Measurements from ENCODE around the gene PDHX. TPM values are rescaled to one million over a fixed set of nuclear protein-coding genes. Genes with fewer than 3 reads are reported as not detected.

The PDHX gene
- total RNA-seq, 1 experiment from 2014 or later, result 85.4 TPM

GRCh38 chr11:34897171-34897870 lies 19.1 kb upstream of the PDHX start:
- Mint-ChIP-seq H3K36me3 (ENCODE audit: insufficient read depth, unreplicated experiment) (peaks cover 8% of the 10 kb centered on the region), H3K9me3 (ENCODE audit: unreplicated experiment) (peaks cover 42% of the 10 kb centered on the region), H3K4me1 (ENCODE audit: low read depth, unreplicated experiment) (no peaks in the 10 kb centered on the region), H3K27ac (ENCODE audit: unreplicated experiment) (no peak overlapping the region), H3K4me3 (ENCODE audit: unreplicated experiment) (no peak overlapping the region), H3K27me3 (ENCODE audit: insufficient read depth, unreplicated experiment) (no peaks in the 10 kb centered on the region)
- ChIA-PET CTCF (no interaction called here), POLR2A (no interaction called here)
- H3K4me3 ChIP-seq (ENCODE audit: low read depth, low read length), result no peak overlapping the region
- DNase-seq, result no peak
- BruUV-seq (replicated peaks), result no TSS peak
- no peaks in the 10 kb centered on the region for H3K27me3 ChIP-seq (replicated peaks; ENCODE audit: control insufficient read depth, insufficient read depth, low read length)
- peaks cover 32% of the 10 kb centered on the region for H3K9me3 ChIP-seq
- H3K36me3 ChIP-seq (ENCODE audit: control insufficient read depth, insufficient read depth, low read length), result 0 out of 2 replicates have a peak, but pooled peaks cover 1% of the 10 kb centered on the region
- TF ChIP-seq CTCF (IDR thresholded peaks at IDR 0.05; ENCODE audit: insufficient read depth in 1 of 2, low read depth in 1 of 2, low read length in 1 of 2, severe bottlenecking in 1 of 2, unreplicated experiment in 1 of 2), result no peak
- H3K4me1 ChIP-seq, result no peaks in the 10 kb centered on the region
- intact Hi-C loops (cut with micrococcal nuclease; ENCODE audit: unreplicated experiment), result no loop called here

- H3K36me3 ChIP-seq (ENCODE audit: control insufficient read depth, insufficient read depth, low read length), result 0 out of 2 replicates have a peak, but pooled peaks cover 1% of the 10 kb centered on the region
- H3K4me3 Mint-ChIP-seq (ENCODE audit: unreplicated experiment), result no peak overlapping the region
- H3K27ac Mint-ChIP-seq (ENCODE audit: unreplicated experiment), result no peak overlapping the region
- ChIA-PET CTCF (interaction anchor here (0.7 kb wide), 1 partner anchor 23 kb away, joined by 7 read pairs; no protein-coding TSS in a partner anchor), POLR2A (no interaction called here)
- H3K4me3 ChIP-seq (ENCODE audit: low read depth, low read length), result no peak overlapping the region
- no peaks in the 10 kb centered on the region for H3K4me1 Mint-ChIP-seq (ENCODE audit: low read depth, unreplicated experiment)
- H3K36me3 Mint-ChIP-seq (ENCODE audit: insufficient read depth, unreplicated experiment), result peaks cover 8% of the 10 kb centered on the region
- no peaks in the 10 kb centered on the region for H3K4me1 ChIP-seq
- no TSS peak for BruUV-seq (replicated peaks)
- H3K27me3 ChIP-seq (replicated peaks; ENCODE audit: control insufficient read depth, insufficient read depth, low read length), result no peaks in the 10 kb centered on the region
- peaks cover 32% of the 10 kb centered on the region for H3K9me3 ChIP-seq
- intact Hi-C loops (cut with micrococcal nuclease; ENCODE audit: unreplicated experiment), result no loop called here
- DNase-seq, result no peak
- no peaks in the 10 kb centered on the region for H3K27me3 Mint-ChIP-seq (ENCODE audit: insufficient read depth, unreplicated experiment)
- H3K9me3 Mint-ChIP-seq (ENCODE audit: unreplicated experiment), result peaks cover 42% of the 10 kb centered on the region
- TF ChIP-seq CTCF (IDR thresholded peaks at IDR 0.05; ENCODE audit: insufficient read depth in 1 of 2, low read depth in 1 of 2, low read length in 1 of 2, severe bottlenecking in 1 of 2, unreplicated experiment in 1 of 2), result no peak
Measured at GRCh38 chr11:34898474-34898873, 17.9 kb upstream of the PDHX start.

- intact Hi-C loops (cut with micrococcal nuclease; ENCODE audit: unreplicated experiment), result no loop called here
- ChIA-PET CTCF (no interaction called here), POLR2A (no interaction called here)
- Mint-ChIP-seq H3K4me1 (ENCODE audit: low read depth, unreplicated experiment) (no peaks in the 10 kb centered on the region), H3K36me3 (ENCODE audit: insufficient read depth, unreplicated experiment) (peaks cover 8% of the 10 kb centered on the region), H3K27ac (ENCODE audit: unreplicated experiment) (no peak overlapping the region), H3K9me3 (ENCODE audit: unreplicated experiment) (peaks cover 42% of the 10 kb centered on the region), H3K27me3 (ENCODE audit: insufficient read depth, unreplicated experiment) (no peaks in the 10 kb centered on the region), H3K4me3 (ENCODE audit: unreplicated experiment) (no peak overlapping the region)
- Histone ChIP-seq H3K36me3 (ENCODE audit: control insufficient read depth, insufficient read depth, low read length) (0 out of 2 replicates have a peak, but pooled peaks cover 1% of the 10 kb centered on the region), H3K4me1 (no peaks in the 10 kb centered on the region), H3K27me3 (replicated peaks; ENCODE audit: control insufficient read depth, insufficient read depth, low read length) (no peaks in the 10 kb centered on the region), H3K9me3 (peaks cover 32% of the 10 kb centered on the region), H3K4me3 (ENCODE audit: low read depth, low read length) (no peak overlapping the region)
- no peak for TF ChIP-seq CTCF (IDR thresholded peaks at IDR 0.05; ENCODE audit: insufficient read depth in 1 of 2, low read depth in 1 of 2, low read length in 1 of 2, severe bottlenecking in 1 of 2, unreplicated experiment in 1 of 2)
- BruUV-seq (replicated peaks), result no TSS peak
- DNase-seq, result peak in 1 of 2 experiments; percentile 52
Measured at GRCh38 chr11:34899633-34900016, 16.8 kb upstream of the PDHX start.

Data from Caco-2 (cell line).